Gastrocnemius medialis (tissue), 4 donors: ENCODE data around the gene BLMH. TPM values are rescaled to one million over a fixed set of nuclear protein-coding genes. Genes with fewer than 3 reads are reported as not detected.
A peak's percentile ranks its signal among the peaks of the same experiment; 100 is the strongest.

ENCODE experiments used
- ATAC-seq, 2 donors: fragments of 150-250 bp; one replicate each; pipeline ENCODE4 v1.9.1; 2016
- DNase-seq, 2 donors: peaks; one replicate each; pipeline ENCODE4 v3.0.0-alpha.2; 2019
- H3K27ac ChIP-seq, 4 donors: fragments of 200-600 bp; sonication (generic); 1 replicate in 1 of 4; 2 replicates in 3 of 4; pipeline ENCODE4 v1.5.1; 2016 to 2018; ENCODE audit warnings: mild to moderate bottlenecking in 2 of 4, moderate library complexity in 1 of 4
- H3K27me3 ChIP-seq, 3 donors: fragments of 200-600 bp; sonication (generic) in 2 of 3; 1 replicate in 1 of 3; 2 replicates in 2 of 3; pipeline versions ENCODE4 v1.5.1 to v1.6.0; 2016 to 2019; ENCODE audit warnings: mild to moderate bottlenecking in 1 of 3, moderate library complexity in 1 of 3
- H3K36me3 ChIP-seq, 2 donors: fragments of 200-600 bp; sonication (generic) in 1 of 2; one replicate each; pipeline ENCODE4 v1.5.1; 2017 to 2018
- H3K4me1 ChIP-seq, 2 donors: fragments of 200-600 bp; sonication (generic) in 1 of 2; one replicate each; pipeline ENCODE4 v1.5.1; 2016 to 2017; ENCODE audit warnings: mild to moderate bottlenecking in 2 of 2
- H3K4me3 ChIP-seq, 4 donors: fragments of 200-600 bp; sonication (generic) in 3 of 4; 1 replicate in 1 of 4; 2 replicates in 3 of 4; pipeline ENCODE4 v1.5.1; 2016 to 2019; ENCODE audit warnings: mild to moderate bottlenecking in 2 of 4
- H3K9me3 ChIP-seq, 3 donors: fragments of 200-600 bp; sonication (generic) in 2 of 3; 1 replicate in 1 of 3; 2 replicates in 2 of 3; pipeline ENCODE4 v1.5.1; 2016 to 2019
- CTCF ChIP-seq, 5 experiments: fragments of 450-650 bp in 3 of 5; fragments of 200-600 bp in 2 of 5; sonication (generic) in 2 of 5; IDR thresholded peaks in 4 of 5; conservative IDR thresholded peaks in 1 of 5; 1 replicate in 4 of 5; 2 replicates in 1 of 5; pipeline ENCODE4 v1.5.1; 2016 to 2019; ENCODE audit warnings: antibody characterized with exemption in 5 of 5, mild to moderate bottlenecking in 3 of 5, moderate library complexity in 3 of 5
- POLR2A ChIP-seq, 2 donors: fragments of 450-650 bp; IDR thresholded peaks; one replicate each; pipeline ENCODE4 v1.6.1; 2017; ENCODE audit warnings: antibody characterized with exemption in 2 of 2, mild to moderate bottlenecking in 2 of 2, moderate library complexity in 2 of 2
- in situ Hi-C, 4 donors: fragments of 200-750 bp; cut with MboI; loops; one replicate each; pipeline versions ENCODE4 v1.15.0 to v1.8.0; 2017; ENCODE audit warnings: low sequenced_read_pairs in 4 of 4
- intact Hi-C: fragments of 100-400 bp; cut with DNase I; formaldehyde crosslinking; loops from one replicate; pipeline ENCODE4 v1.15.1; 2023; ENCODE audit warnings: low total_unique reads
- total RNA-seq, 4 donors: library from RNA; depleted of rRNA; stranded (reverse); fragments of >200 nt; gene quantifications; one replicate each; pipeline versions ENCODE4 v1.1.0 to v1.2.3, GENCODE V29; 2016

BLMH gene
- total RNA-seq, 4 donors from 2014 or later: 7.4 to 17.7 (median 16.7) TPM

GRCh38 chr17:30292286-30292858 lies 628 bp upstream of the BLMH start:
- no peak for DNase-seq
- Histone ChIP-seq H3K9me3 (no peaks in the 10 kb centered on the region), H3K36me3 (peaks cover 0 to 11% of the 10 kb centered on the region in 2 donors), H3K27ac (peak overlapping the region; percentile 64 to 71 (median 70)), H3K4me1 (peaks cover 12 to 17% of the 10 kb centered on the region in 2 donors), H3K27me3 (no peaks in the 10 kb centered on the region), H3K4me3 (peak overlapping the region; percentile 71 to 95 (median 84))
- in situ Hi-C loops (loop anchor here in 1 of 4 donors (25.0 kb wide), 1 partner anchor 180 kb away; the partner anchor contains the start of gene NSRP1), intact Hi-C loops (loop anchor here (5.0 kb wide), 2 partner anchors 85 to 175 kb away; partner anchors contain the start of genes CPD and NSRP1)
- peak; percentile 14 for ATAC-seq
- no peak for TF ChIP-seq POLR2A (IDR thresholded peaks at IDR 0.05)
- no peak for TF ChIP-seq CTCF (IDR thresholded peaks at IDR 0.05 in 4 of 5, conservative IDR thresholded peaks at IDR 0.05 in 1 of 5)

GRCh38 chr17:30290696-30291542 lies 825 bp downstream of the BLMH start:
- DNase-seq (peak in 1 of 2 donors; percentile 18), ATAC-seq (peak; percentile 57 to 59)
- Histone ChIP-seq H3K36me3 (peaks cover 0 to 26% of the 10 kb centered on the region in 2 donors), H3K9me3 (no peaks in the 10 kb centered on the region), H3K27ac (peak overlapping the region in 3 of 4 donors; percentile 70 to 71 (median 71)), H3K4me3 (peak overlapping the region; percentile 71 to 95 (median 84)), H3K4me1 (peaks cover 12 to 17% of the 10 kb centered on the region in 2 donors), H3K27me3 (no peaks in the 10 kb centered on the region)
- in situ Hi-C loops: loop anchor here in 1 of 4 donors (25.0 kb wide), 1 partner anchor 179 kb away; the partner anchor contains the start of gene NSRP1
- intact Hi-C loops: loop anchor here (5.0 kb wide), 2 partner anchors 86 to 174 kb away; partner anchors contain the start of genes CPD and NSRP1
- TF ChIP-seq CTCF (IDR thresholded peaks at IDR 0.05 in 4 of 5, conservative IDR thresholded peaks at IDR 0.05 in 1 of 5) (no peak), POLR2A (IDR thresholded peaks at IDR 0.05) (no peak)

GRCh38 chr17:30290077-30290476 lies 1.7 kb downstream of the BLMH start:
- Histone ChIP-seq H3K4me3 (peak overlapping the region in 1 of 4 donors; percentile 95), H3K27ac (no peak overlapping the region), H3K36me3 (peaks cover 0 to 34% of the 10 kb centered on the region in 2 donors), H3K27me3 (no peaks in the 10 kb centered on the region), H3K9me3 (no peaks in the 10 kb centered on the region), H3K4me1 (peaks cover 12 to 17% of the 10 kb centered on the region in 2 donors)
- DNase-seq: no peak
- no peak for TF ChIP-seq CTCF (IDR thresholded peaks at IDR 0.05 in 4 of 5, conservative IDR thresholded peaks at IDR 0.05 in 1 of 5)
- no peak for TF ChIP-seq POLR2A (IDR thresholded peaks at IDR 0.05)
- in situ Hi-C loops (loop anchor here in 1 of 4 donors (25.0 kb wide), 1 partner anchor 178 kb away; the partner anchor contains the start of gene NSRP1), intact Hi-C loops (loop anchor here (5.0 kb wide), 2 partner anchors 87 to 173 kb away; partner anchors contain the start of genes CPD and NSRP1)
- no peak for ATAC-seq

- no peak overlapping the region for H3K4me3 ChIP-seq
- no peak for ATAC-seq
These were observed 12.6 kb downstream of the BLMH start for GRCh38 chr17:30279156-30279555.

More at GRCh38 chr17:30279156-30279555, 12.6 kb downstream of the BLMH start:
- TF ChIP-seq CTCF (IDR thresholded peaks at IDR 0.05 in 4 of 5, conservative IDR thresholded peaks at IDR 0.05 in 1 of 5) (no peak), POLR2A (IDR thresholded peaks at IDR 0.05) (no peak)
- Histone ChIP-seq H3K27ac (no peak overlapping the region), H3K27me3 (no peaks in the 10 kb centered on the region), H3K9me3 (no peaks in the 10 kb centered on the region), H3K36me3 (peaks cover 0 to 49% of the 10 kb centered on the region in 2 donors), H3K4me1 (no peaks in the 10 kb centered on the region)
- no peak for DNase-seq
- in situ Hi-C loops: loop anchor here (5.0 to 25.0 kb wide), 4 partner anchors 152 to 174 kb away; partner anchors contain the start of gene NSRP1 (in 1 of the 4)
- intact Hi-C loops: loop anchor here (2.0 kb wide), 1 partner anchor 154 kb away; no protein-coding TSS in a partner anchor
